ENCODE results near the gene MXI1.
"Not testable (repeated sequence)": the region's sequence is repeated elsewhere in the genome, so short reads cannot be mapped to it uniquely, and the experiment has no call there.

The MXI1 gene

GRCh38 chr10:110225756-110226542, 18.5 kb downstream of the MXI1 start:
- DNase-seq (ENCODE audit: low spot score in 2 of 2) = peak; percentile 80 to 89
- Mint-ChIP-seq H3K4me3 (peak overlapping the region; percentile 98), H3K36me3 (peaks cover 2% of the 10 kb centered on the region), H3K4me1 (peaks cover 19% of the 10 kb centered on the region), H3K9me3 (no peaks in the 10 kb centered on the region), H3K27ac (peak overlapping the region; percentile 91), H3K27me3 (peaks cover 2% of the 10 kb centered on the region)
- ATAC-seq (ENCODE audit: low read depth) = peak; percentile 66

GRCh38 chr10:110226543-110226925, 19.1 kb downstream of the MXI1 start:
- ATAC-seq (ENCODE audit: low read depth) = peak; percentile 29
- H3K9me3 Mint-ChIP-seq = no peaks in the 10 kb centered on the region
- DNase-seq (ENCODE audit: low spot score in 2 of 2) = peak; percentile 85 to 88
- H3K36me3 Mint-ChIP-seq = peaks cover 2% of the 10 kb centered on the region
- H3K4me1 Mint-ChIP-seq = peaks cover 19% of the 10 kb centered on the region
- H3K4me3 Mint-ChIP-seq = peak overlapping the region; percentile 98
- peaks cover 2% of the 10 kb centered on the region for H3K27me3 Mint-ChIP-seq
- H3K27ac Mint-ChIP-seq = peak overlapping the region; percentile 91

GRCh38 chr10:110226926-110227641, 19.7 kb downstream of the MXI1 start:
- peak overlapping the region; percentile 91 for H3K27ac Mint-ChIP-seq
- peaks cover 15% of the 10 kb centered on the region for H3K4me1 Mint-ChIP-seq
- H3K9me3 Mint-ChIP-seq = no peaks in the 10 kb centered on the region
- peaks cover 2% of the 10 kb centered on the region for H3K27me3 Mint-ChIP-seq
- DNase-seq (ENCODE audit: low spot score in 2 of 2) (peak; percentile 63 to 65), ATAC-seq (ENCODE audit: low read depth) (peak; percentile 45)
- peak overlapping the region; percentile 98 for H3K4me3 Mint-ChIP-seq
- H3K36me3 Mint-ChIP-seq = peaks cover 4% of the 10 kb centered on the region

- no peak overlapping the region for H3K27ac Mint-ChIP-seq
- no peak for ATAC-seq (ENCODE audit: low read depth)
- peaks cover 9% of the 10 kb centered on the region for H3K36me3 Mint-ChIP-seq
- H3K27me3 Mint-ChIP-seq = no peaks in the 10 kb centered on the region
- H3K9me3 Mint-ChIP-seq = no peaks in the 10 kb centered on the region
- peak overlapping the region; percentile 58 for H3K4me3 Mint-ChIP-seq
- H3K4me1 Mint-ChIP-seq = peaks cover 17% of the 10 kb centered on the region
- DNase-seq (ENCODE audit: low spot score in 2 of 2) = no peak
Observed at GRCh38 chr10:110228066-110228465, 20.7 kb downstream of the MXI1 start.

GRCh38 chr10:110229155-110229554, 21.8 kb downstream of the MXI1 start:
- no peak overlapping the region for H3K4me3 Mint-ChIP-seq

GRCh38 chr10:110233846-110234245, 26.4 kb downstream of the MXI1 start:
- ATAC-seq (ENCODE audit: low read depth) (no peak), DNase-seq (ENCODE audit: low spot score in 2 of 2) (no peak)
- H3K4me3 Mint-ChIP-seq = no peak overlapping the region
- peaks cover 21% of the 10 kb centered on the region for H3K36me3 Mint-ChIP-seq
- H3K27ac Mint-ChIP-seq = no peak overlapping the region
- H3K9me3 Mint-ChIP-seq = no peaks in the 10 kb centered on the region
- H3K27me3 Mint-ChIP-seq = no peaks in the 10 kb centered on the region
- H3K4me1 Mint-ChIP-seq = peaks cover 7% of the 10 kb centered on the region

More at GRCh38 chr10:110229155-110229554, 21.8 kb downstream of the MXI1 start:
- no peaks in the 10 kb centered on the region for H3K9me3 Mint-ChIP-seq
- H3K4me1 Mint-ChIP-seq = peaks cover 17% of the 10 kb centered on the region
- DNase-seq (ENCODE audit: low spot score in 2 of 2) = no peak
- no peak for ATAC-seq (ENCODE audit: low read depth)
- no peak overlapping the region for H3K27ac Mint-ChIP-seq
- H3K27me3 Mint-ChIP-seq = no peaks in the 10 kb centered on the region
- H3K36me3 Mint-ChIP-seq = peaks cover 9% of the 10 kb centered on the region

- Mint-ChIP-seq H3K9me3 (no peaks in the 10 kb centered on the region), H3K27ac (no peak overlapping the region), H3K36me3 (peaks cover 22% of the 10 kb centered on the region), H3K4me1 (peaks cover 14% of the 10 kb centered on the region), H3K4me3 (no peak overlapping the region), H3K27me3 (no peaks in the 10 kb centered on the region)
- DNase-seq (ENCODE audit: low spot score in 2 of 2) = no peak
- no peak for ATAC-seq (ENCODE audit: low read depth)
Observed at GRCh38 chr10:110237894-110238480, 30.6 kb downstream of the MXI1 start.

GRCh38 chr10:110239892-110240291, 32.5 kb downstream of the MXI1 start:
- H3K36me3 Mint-ChIP-seq = peaks cover 24% of the 10 kb centered on the region
- H3K9me3 Mint-ChIP-seq = no peaks in the 10 kb centered on the region
- ATAC-seq (ENCODE audit: low read depth) (no peak), DNase-seq (ENCODE audit: low spot score in 2 of 2) (no peak)
- no peak overlapping the region for H3K27ac Mint-ChIP-seq
- H3K4me3 Mint-ChIP-seq = no peak overlapping the region
- H3K4me1 Mint-ChIP-seq = peaks cover 14% of the 10 kb centered on the region
- H3K27me3 Mint-ChIP-seq = no peaks in the 10 kb centered on the region

- Mint-ChIP-seq H3K27ac (no peak overlapping the region), H3K27me3 (no peaks in the 10 kb centered on the region), H3K4me1 (peaks cover 14% of the 10 kb centered on the region), H3K36me3 (peaks cover 32% of the 10 kb centered on the region), H3K4me3 (no peak overlapping the region), H3K9me3 (no peaks in the 10 kb centered on the region)
- DNase-seq (ENCODE audit: low spot score in 2 of 2) (no peak), ATAC-seq (ENCODE audit: low read depth) (no peak)
Observed at GRCh38 chr10:110241407-110241806, 34.0 kb downstream of the MXI1 start.

GRCh38 chr10:110241841-110242240, 34.4 kb downstream of the MXI1 start:
- Mint-ChIP-seq H3K4me3 (no peak overlapping the region), H3K27me3 (no peaks in the 10 kb centered on the region), H3K4me1 (peaks cover 14% of the 10 kb centered on the region), H3K36me3 (peaks cover 32% of the 10 kb centered on the region), H3K9me3 (no peaks in the 10 kb centered on the region), H3K27ac (no peak overlapping the region)
- ATAC-seq (ENCODE audit: low read depth) (no peak), DNase-seq (ENCODE audit: low spot score in 2 of 2) (no peak)

- Mint-ChIP-seq H3K36me3 (peaks cover 28% of the 10 kb centered on the region), H3K4me3 (no peak overlapping the region), H3K9me3 (no peaks in the 10 kb centered on the region), H3K27ac (no peak overlapping the region), H3K4me1 (peaks cover 14% of the 10 kb centered on the region), H3K27me3 (no peaks in the 10 kb centered on the region)
- DNase-seq (ENCODE audit: low spot score in 2 of 2) (no peak), ATAC-seq (ENCODE audit: low read depth) (no peak)
Observed at GRCh38 chr10:110242511-110242910, 35.1 kb downstream of the MXI1 start.

- no peaks in the 10 kb centered on the region for H3K27me3 Mint-ChIP-seq
- H3K9me3 Mint-ChIP-seq = no peaks in the 10 kb centered on the region
- peaks cover 25% of the 10 kb centered on the region for H3K36me3 Mint-ChIP-seq
- H3K4me1 Mint-ChIP-seq = peaks cover 10% of the 10 kb centered on the region
- DNase-seq (ENCODE audit: low spot score in 2 of 2) (no peak), ATAC-seq (ENCODE audit: low read depth) (no peak)
- no peak overlapping the region for H3K4me3 Mint-ChIP-seq
- H3K27ac Mint-ChIP-seq = no peak overlapping the region
Observed at GRCh38 chr10:110244550-110244949, 37.1 kb downstream of the MXI1 start.

- ATAC-seq (ENCODE audit: low read depth); DNase-seq (ENCODE audit: low spot score in 2 of 2); H3K27ac Mint-ChIP-seq; H3K4me3 Mint-ChIP-seq; H3K9me3 Mint-ChIP-seq; H3K27me3 Mint-ChIP-seq; H3K4me1 Mint-ChIP-seq: not testable (repeated sequence)
- H3K36me3 Mint-ChIP-seq = peaks cover 15% of the 10 kb centered on the region
Observed at GRCh38 chr10:110247833-110248232, 40.4 kb downstream of the MXI1 start.

GRCh38 chr10:110249489-110249888, 42.1 kb downstream of the MXI1 start:
- H3K27me3 Mint-ChIP-seq; H3K4me3 Mint-ChIP-seq; ATAC-seq (ENCODE audit: low read depth); H3K4me1 Mint-ChIP-seq; DNase-seq (ENCODE audit: low spot score in 2 of 2); H3K27ac Mint-ChIP-seq; H3K9me3 Mint-ChIP-seq: not testable (repeated sequence)
- H3K36me3 Mint-ChIP-seq = peaks cover 17% of the 10 kb centered on the region
